Breast epithelium (tissue), 3 donors: ENCODE results near the gene SORBS1.

Experiments
- POLR2A ChIP-seq: fragments of 450-650 bp; IDR thresholded peaks from one replicate; pipeline ENCODE4 v1.6.1; 2016; ENCODE audit warnings: antibody characterized with exemption, mild to moderate bottlenecking, moderate library complexity
- TF ChIP-seq, protein P1 (sequence below), 3 donors: fragments of 450-650 bp; IDR thresholded peaks; one replicate each; pipeline ENCODE4 v1.5.1; 2016 to 2017; ENCODE audit warnings: antibody characterized with exemption in 3 of 3, mild to moderate bottlenecking in 3 of 3, moderate library complexity in 3 of 3

DNA sequence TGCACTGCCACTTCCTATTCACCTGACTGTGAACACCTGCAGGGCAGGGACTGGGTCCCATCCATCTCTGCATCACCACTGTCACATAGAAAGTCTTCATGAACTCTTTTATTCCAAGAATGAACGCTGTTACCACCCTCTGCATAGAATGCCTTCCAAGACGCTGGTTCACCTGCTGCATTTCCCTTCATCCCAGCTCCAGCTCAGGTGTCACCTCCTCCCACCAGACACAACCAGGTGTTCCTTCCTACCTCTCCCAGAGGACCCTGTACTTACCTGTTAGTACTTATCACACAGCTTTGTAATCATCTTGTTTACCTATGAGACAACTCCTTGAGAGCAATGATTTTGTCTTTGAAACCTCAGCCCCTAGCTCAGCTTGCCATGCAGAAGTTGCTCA, 31.1 kb downstream of the SORBS1 start:
- TF ChIP-seq, protein P1, sequence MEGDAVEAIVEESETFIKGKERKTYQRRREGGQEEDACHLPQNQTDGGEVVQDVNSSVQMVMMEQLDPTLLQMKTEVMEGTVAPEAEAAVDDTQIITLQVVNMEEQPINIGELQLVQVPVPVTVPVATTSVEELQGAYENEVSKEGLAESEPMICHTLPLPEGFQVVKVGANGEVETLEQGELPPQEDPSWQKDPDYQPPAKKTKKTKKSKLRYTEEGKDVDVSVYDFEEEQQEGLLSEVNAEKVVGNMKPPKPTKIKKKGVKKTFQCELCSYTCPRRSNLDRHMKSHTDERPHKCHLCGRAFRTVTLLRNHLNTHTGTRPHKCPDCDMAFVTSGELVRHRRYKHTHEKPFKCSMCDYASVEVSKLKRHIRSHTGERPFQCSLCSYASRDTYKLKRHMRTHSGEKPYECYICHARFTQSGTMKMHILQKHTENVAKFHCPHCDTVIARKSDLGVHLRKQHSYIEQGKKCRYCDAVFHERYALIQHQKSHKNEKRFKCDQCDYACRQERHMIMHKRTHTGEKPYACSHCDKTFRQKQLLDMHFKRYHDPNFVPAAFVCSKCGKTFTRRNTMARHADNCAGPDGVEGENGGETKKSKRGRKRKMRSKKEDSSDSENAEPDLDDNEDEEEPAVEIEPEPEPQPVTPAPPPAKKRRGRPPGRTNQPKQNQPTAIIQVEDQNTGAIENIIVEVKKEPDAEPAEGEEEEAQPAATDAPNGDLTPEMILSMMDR (IDR thresholded peaks at IDR 0.05) = no peak
- no peak for TF ChIP-seq POLR2A
